Left cardiac atrium (tissue), 4 donors: ENCODE data around the gene LAMP2. TPM values are rescaled to one million over a fixed set of nuclear protein-coding genes. Genes with fewer than 3 reads are reported as not detected.

Experiments
- ATAC-seq, 2 donors: fragments of 200-7000 bp; cut with Tn5 transposase; one replicate each; pipeline ENCODE4 v1.9.1; 2020; ENCODE audit warnings: mild to moderate bottlenecking in 2 of 2, moderate library complexity in 2 of 2
- DNase-seq: peaks from one replicate; pipeline ENCODE4 v3.0.0-alpha.2; 2020
- intact Hi-C, 2 donors: fragments of 100-400 bp; cut with DNase I; formaldehyde crosslinking; loops; one replicate each; pipeline versions ENCODE4 v1.14.1 to v1.15.1; 2022 to 2023
- total RNA-seq, 2 donors: library from RNA; stranded (reverse); fragmentation: NEBNext Ultra II Directional; extraction: Animal tissue kit (Norgen Biotek cat#: 25700); gene quantifications; one replicate each; pipeline ENCODE4 v1.2.1, GENCODE V29; 2021
- donor health status: DM: no; HTN: yes; CAD: no.
- donor health status: DM: no; HTN: yes; CAD: no; lungs with severe emphysema.
- donor health status: DM: yes; HTN: yes; CAD: no.
- donor health status: Dilated cardiomyopathy.

LAMP2 gene
- total RNA-seq, 2 donors from 2014 or later = 69.3 to 75.2 TPM

DNA sequence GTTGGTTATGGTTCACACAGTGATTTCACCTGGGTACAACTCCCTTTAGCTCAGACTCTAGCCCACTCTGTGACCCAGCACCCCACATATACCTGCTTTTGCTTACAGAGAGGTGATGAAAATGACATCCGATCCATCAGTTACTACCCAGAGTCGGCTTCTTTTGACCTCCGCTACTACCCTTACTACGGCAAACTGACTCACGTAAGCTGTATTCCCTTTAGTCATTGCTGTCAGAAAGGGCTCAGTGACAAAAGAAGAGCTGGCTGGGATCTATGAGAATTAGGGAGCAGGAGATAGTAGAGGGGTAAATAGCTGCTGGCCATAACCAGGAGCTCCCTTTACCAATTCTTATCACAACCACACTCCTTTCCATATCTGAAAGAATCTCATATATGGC, 90.5 kb downstream of the LAMP2 start:
- DNase-seq = no peak
- ATAC-seq = no peak
- intact Hi-C loops = no loop called here

Other genes starting within 250 kb of the LAMP2 start
- gene ZBTB33, start 218.5 kb downstream of the LAMP2 start, total RNA-seq = 1 to 10 TPM; 5.9 to 7.7 TPM
- gene TMEM255A, start 157.8 kb downstream of the LAMP2 start, total RNA-seq = 1 to 10 TPM in 1 of 2 donors, under 1 TPM in 1; 0.42 to 1.4 TPM
- under 1 TPM in 1 of 2 donors, not detected in 1; 0.42 TPM for gene ATP1B4, start 107.2 kb downstream of the LAMP2 start, total RNA-seq
- gene CUL4B, start 91.7 kb upstream of the LAMP2 start, total RNA-seq = 10 to 100 TPM; 23.7 to 29.1 TPM
- gene MCTS1, start 134.8 kb upstream of the LAMP2 start, total RNA-seq = 10 to 100 TPM; 31.3 to 34.9 TPM
- gene C1GALT1C1, start 160.8 kb upstream of the LAMP2 start, total RNA-seq = 10 to 100 TPM; 21.0 to 29.1 TPM